Measurements from ENCODE around the gene FOSL2.
"Not testable (repeated sequence)": the region's sequence is repeated elsewhere in the genome, so short reads cannot be mapped to it uniquely, and the experiment has no call there.

Gene FOSL2

GRCh38 chr2:28357055-28357454 is 35.6 kb upstream of the FOSL2 start:
- DNase-seq (ENCODE audit: low spot score) = peak; percentile 12

GRCh38 chr2:28357948-28358667 is 34.5 kb upstream of the FOSL2 start:
- no peak for DNase-seq (ENCODE audit: low spot score)

- DNase-seq (ENCODE audit: low spot score) = peak; percentile 19
Observed at GRCh38 chr2:28358668-28359201, 33.9 kb upstream of the FOSL2 start.

- DNase-seq (ENCODE audit: low spot score) = peak; percentile 72
Observed at GRCh38 chr2:28359222-28360057, 33.2 kb upstream of the FOSL2 start.

- no peak for DNase-seq (ENCODE audit: low spot score)
Observed at GRCh38 chr2:28360058-28360717, 32.5 kb upstream of the FOSL2 start.

- peak; percentile 62 for DNase-seq (ENCODE audit: low spot score)
Observed at GRCh38 chr2:28360718-28361293, 31.9 kb upstream of the FOSL2 start.

- no peak for DNase-seq (ENCODE audit: low spot score)
Observed at GRCh38 chr2:28361991-28362710, 30.5 kb upstream of the FOSL2 start.

GRCh38 chr2:28362991-28363521 is 29.6 kb upstream of the FOSL2 start:
- no peak for DNase-seq (ENCODE audit: low spot score)

GRCh38 chr2:28363686-28364280 is 28.9 kb upstream of the FOSL2 start:
- DNase-seq (ENCODE audit: low spot score) = peak; percentile 66

- DNase-seq (ENCODE audit: low spot score) = no peak
Observed at GRCh38 chr2:28364610-28365009, 28.0 kb upstream of the FOSL2 start.

GRCh38 chr2:28365158-28365557 is 27.5 kb upstream of the FOSL2 start:
- peak; percentile 10 for DNase-seq (ENCODE audit: low spot score)

- no peak for DNase-seq (ENCODE audit: low spot score)
Observed at GRCh38 chr2:28366149-28366495, 26.5 kb upstream of the FOSL2 start.

GRCh38 chr2:28366496-28367282 is 26.0 kb upstream of the FOSL2 start:
- DNase-seq (ENCODE audit: low spot score) = peak; percentile 76

- DNase-seq (ENCODE audit: low spot score) = no peak
Observed at GRCh38 chr2:28367667-28368356, 24.8 kb upstream of the FOSL2 start.

GRCh38 chr2:28368357-28368798 is 24.3 kb upstream of the FOSL2 start:
- DNase-seq (ENCODE audit: low spot score) = no peak

GRCh38 chr2:28369358-28369757 is 23.3 kb upstream of the FOSL2 start:
- no peak for DNase-seq (ENCODE audit: low spot score)

GRCh38 chr2:28370354-28370753 is 22.3 kb upstream of the FOSL2 start:
- DNase-seq (ENCODE audit: low spot score) = no peak

- not testable (repeated sequence) for DNase-seq (ENCODE audit: low spot score)
Observed at GRCh38 chr2:28371728-28372127, 20.9 kb upstream of the FOSL2 start.

GRCh38 chr2:28373854-28374253 is 18.8 kb upstream of the FOSL2 start:
- DNase-seq (ENCODE audit: low spot score) = no peak
